Measurements from ENCODE around the gene PIAS1.
"Not testable (repeated sequence)": the region's sequence is repeated elsewhere in the genome, so short reads cannot be mapped to it uniquely, and the experiment has no call there.

Gene PIAS1

GRCh38 chr15:68209735-68210408 is 155.8 kb downstream of the PIAS1 start:
- intact Hi-C loops (cut with DNase I), result loop anchor here (2.0 kb wide), 1 partner anchor 347 kb away; no protein-coding TSS in a partner anchor
- peak in 2 of 10 donors; percentile 67 to 68 for DNase-seq

DNA sequence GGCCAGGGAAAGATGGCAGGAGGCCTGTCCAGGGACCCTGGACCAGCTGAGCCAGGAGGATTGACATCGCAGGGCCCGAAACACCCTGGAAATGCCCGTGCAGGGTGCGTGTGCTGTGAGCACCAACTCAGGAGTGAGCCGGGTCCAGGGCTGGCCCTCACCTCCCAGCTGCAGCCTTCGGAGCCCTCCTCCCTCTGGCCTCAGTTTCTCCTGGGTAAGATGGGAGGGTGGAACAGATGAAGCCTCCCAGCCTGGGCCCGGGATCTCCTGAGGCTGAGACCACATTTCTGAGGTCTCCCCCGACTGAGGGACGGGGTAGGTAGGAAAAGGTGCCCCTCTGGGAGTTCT is 156.3 kb downstream of the PIAS1 start:
- intact Hi-C loops (cut with DNase I), result loop anchor here (2.0 kb wide), 1 partner anchor 348 kb away; no protein-coding TSS in a partner anchor
- peak in 2 of 10 donors; percentile 53 to 75 for DNase-seq

GRCh38 chr15:68210821-68211655 is 156.9 kb downstream of the PIAS1 start:
- intact Hi-C loops (cut with DNase I), result loop anchor here (2.0 kb wide), 1 partner anchor 348 kb away; no protein-coding TSS in a partner anchor
- peak; percentile 77 to 98 (median 86) for DNase-seq

DNA sequence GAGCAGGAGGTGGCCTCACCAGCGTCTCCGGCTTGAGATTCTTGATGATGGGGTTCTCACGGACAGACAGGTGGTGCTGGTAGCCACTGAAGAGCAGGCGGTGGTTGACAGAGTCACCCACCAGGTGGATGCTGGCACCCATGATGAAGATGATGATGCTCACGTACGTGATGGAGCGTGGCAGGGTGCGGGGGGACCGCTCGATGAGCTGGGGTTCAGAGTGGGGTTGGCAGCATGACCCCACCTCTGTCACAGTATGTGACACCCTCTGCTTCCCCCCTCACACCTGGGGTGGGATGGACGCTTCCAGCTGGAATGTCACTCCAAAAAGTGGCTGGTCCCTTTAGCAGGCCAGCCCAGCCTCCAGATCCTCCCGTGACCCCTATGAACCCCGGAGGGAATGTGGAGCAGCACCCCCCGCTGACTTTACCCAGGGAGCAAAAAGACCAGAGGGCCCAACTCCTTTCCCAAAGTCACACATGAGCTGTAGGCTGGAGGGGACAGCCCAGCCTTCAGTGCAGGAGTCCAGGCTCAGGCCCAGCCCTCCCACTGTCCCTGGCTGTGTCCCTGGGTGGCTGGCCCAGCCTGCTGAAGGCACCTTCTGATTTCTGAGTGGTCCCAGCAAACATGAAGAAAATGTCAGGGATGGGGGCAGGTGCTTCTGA is 157.7 kb downstream of the PIAS1 start:
- intact Hi-C loops (cut with DNase I), result loop anchor here (2.0 kb wide), 1 partner anchor 349 kb away; no protein-coding TSS in a partner anchor
- DNase-seq, result peak in 3 of 10 donors; percentile 31 to 65 (median 61)

GRCh38 chr15:68213491-68213845 is 159.4 kb downstream of the PIAS1 start:
- peak in 3 of 10 donors; percentile 47 to 80 (median 70) for DNase-seq
- intact Hi-C loops (cut with DNase I), result not testable (repeated sequence)

DNA sequence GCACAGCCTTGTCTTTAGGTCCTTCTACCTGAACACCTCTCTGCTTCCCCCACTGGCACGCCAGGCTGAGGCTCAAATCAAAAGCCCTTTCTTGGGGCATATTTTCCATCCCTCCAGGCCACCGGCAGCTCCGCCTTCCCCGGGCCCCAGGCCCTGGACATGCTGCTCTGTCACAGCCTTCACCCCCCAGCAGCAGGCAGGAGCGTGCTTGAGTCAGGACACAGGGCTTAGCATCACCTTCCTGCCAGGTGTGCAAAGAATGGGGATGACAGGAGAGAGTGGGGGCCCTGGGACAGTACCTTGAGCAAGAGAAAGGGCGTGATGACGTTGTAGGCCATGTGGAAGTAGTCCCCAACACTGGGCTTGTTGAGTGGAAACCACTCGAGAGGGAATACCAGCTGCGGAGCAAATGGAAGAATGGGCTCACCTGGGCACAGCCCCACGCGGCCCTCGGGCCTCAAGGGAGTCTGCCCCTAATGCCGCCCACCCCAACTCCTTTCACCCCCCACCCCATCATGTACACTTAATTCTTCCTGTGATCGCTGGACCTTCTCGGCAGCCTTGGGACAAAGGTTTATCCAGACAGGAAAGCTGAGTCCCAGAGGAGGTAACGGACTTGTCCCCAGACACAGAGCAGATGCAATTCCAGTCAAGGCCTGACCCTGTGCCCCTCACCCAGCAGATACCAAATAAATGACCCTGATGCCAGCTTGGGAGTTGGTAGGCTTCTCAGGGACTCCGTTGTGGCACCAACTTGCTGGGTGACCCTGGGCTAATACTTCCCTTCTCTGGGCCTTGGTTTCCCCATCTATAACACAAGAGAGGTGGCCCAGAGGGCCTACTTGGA is 160.1 kb downstream of the PIAS1 start:
- intact Hi-C loops (cut with DNase I), result no loop called here
- DNase-seq, result peak in 2 of 10 donors; percentile 18 to 69

- intact Hi-C loops (cut with DNase I), result no loop called here
- DNase-seq, result peak in 1 of 10 donors; percentile 29
These were observed 160.7 kb downstream of the PIAS1 start for GRCh38 chr15:68214838-68215254.

DNA sequence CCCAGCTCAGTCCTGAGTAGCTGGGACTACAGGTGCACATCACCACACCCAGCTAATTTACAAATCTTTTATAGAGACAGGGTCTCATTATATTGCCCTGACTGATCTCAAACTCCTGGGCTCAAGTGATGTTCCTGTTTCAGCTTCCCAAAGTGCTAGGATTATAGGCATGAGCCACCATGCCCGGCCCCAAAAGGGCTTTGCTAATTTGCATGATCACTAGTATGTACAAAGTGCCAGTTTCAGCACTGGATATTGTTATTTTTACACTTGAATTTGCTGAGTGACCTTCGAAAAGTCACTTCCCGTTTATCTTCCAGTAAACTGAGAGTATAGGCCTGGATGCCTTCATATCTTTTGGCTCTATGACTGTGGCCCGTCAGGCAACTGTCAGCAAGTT is 163.2 kb downstream of the PIAS1 start:
- intact Hi-C loops (cut with DNase I), result no loop called here
- DNase-seq, result peak in 1 of 10 donors; percentile 24

- intact Hi-C loops (cut with DNase I), result no loop called here
- peak in 1 of 10 donors; percentile 19 for DNase-seq
These were observed 164.2 kb downstream of the PIAS1 start for GRCh38 chr15:68218331-68218730.

GRCh38 chr15:68218847-68219798 is 165.0 kb downstream of the PIAS1 start:
- peak in 2 of 10 donors; percentile 19 to 21 for DNase-seq
- intact Hi-C loops (cut with DNase I), result no loop called here

GRCh38 chr15:68220489-68220888 is 166.4 kb downstream of the PIAS1 start:
- intact Hi-C loops (cut with DNase I), result no loop called here
- DNase-seq, result no peak

- intact Hi-C loops (cut with DNase I), result no loop called here
- no peak for DNase-seq
These were observed 166.9 kb downstream of the PIAS1 start for GRCh38 chr15:68220967-68221366.

DNA sequence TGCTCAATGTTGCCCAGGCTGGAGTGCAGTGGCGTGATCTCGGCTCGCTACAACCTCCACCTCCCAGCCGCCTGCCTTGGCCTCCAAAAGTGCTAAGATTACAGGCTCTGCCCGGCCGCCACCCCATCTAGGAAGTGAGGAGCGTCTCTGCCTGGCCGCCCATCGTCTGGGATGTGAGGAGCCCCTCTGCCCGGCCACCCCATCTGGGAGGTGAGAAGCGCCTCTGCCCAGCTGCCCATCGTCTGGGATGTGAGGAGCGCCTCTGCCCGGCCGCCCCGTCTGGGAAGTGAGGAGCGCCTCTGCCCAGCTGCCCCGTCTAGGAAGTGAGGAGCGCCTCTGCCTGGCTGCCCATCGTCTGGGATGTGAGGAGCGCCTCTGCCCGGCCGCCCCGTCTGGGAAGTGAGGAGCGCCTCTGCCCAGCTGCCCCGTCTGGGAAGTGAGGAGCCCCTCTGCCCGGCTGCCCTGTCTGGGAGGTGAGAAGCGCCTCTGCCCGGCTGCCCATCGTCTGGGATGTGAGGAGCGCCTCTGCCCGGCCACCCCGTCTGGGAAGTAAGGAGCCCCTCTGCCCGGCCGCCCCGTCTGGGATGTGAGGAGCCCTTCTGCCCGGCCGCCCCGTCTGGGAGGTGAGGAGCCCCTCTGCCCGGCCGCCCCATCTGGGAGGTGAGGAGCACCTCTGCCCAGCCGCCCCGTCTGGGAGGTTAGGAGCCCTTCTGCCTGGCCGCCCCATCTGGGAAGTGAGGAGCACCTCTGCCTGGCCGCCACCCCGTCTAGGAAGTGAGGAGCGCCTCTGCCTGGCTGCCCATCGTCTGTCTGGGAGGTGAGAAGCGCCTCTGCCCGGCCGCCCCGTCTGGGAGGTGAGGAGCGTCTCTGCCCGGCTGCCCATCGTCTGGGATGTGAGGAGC is 167.7 kb downstream of the PIAS1 start:
- intact Hi-C loops (cut with DNase I), result not testable (repeated sequence)
- peak in 3 of 10 donors; percentile 52 to 69 (median 64) for DNase-seq

DNA sequence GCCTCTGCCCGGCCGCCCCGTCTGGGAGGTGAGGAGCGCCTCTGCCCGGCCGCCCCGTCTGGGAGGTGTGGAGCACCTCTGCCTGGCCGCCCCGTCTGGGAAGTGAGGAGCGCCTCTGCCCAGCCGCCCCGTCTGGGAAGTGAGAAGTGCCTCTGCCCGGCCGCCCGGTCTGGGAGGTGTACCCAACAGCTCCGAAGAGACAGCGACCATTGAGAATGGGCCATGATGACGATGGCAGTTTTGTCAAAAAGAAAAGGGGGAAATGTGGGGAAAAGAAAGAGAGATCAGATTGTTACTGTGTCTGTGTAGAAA is 168.3 kb downstream of the PIAS1 start:
- intact Hi-C loops (cut with DNase I), result not testable (repeated sequence)

GRCh38 chr15:68223171-68223570 is 169.1 kb downstream of the PIAS1 start:
- peak in 1 of 10 donors; percentile 15 for DNase-seq
- intact Hi-C loops (cut with DNase I), result no loop called here

More for the DNA sequence above, 168.3 kb downstream of the PIAS1 start:
- peak in 2 of 10 donors; percentile 39 to 83 for DNase-seq

DNA sequence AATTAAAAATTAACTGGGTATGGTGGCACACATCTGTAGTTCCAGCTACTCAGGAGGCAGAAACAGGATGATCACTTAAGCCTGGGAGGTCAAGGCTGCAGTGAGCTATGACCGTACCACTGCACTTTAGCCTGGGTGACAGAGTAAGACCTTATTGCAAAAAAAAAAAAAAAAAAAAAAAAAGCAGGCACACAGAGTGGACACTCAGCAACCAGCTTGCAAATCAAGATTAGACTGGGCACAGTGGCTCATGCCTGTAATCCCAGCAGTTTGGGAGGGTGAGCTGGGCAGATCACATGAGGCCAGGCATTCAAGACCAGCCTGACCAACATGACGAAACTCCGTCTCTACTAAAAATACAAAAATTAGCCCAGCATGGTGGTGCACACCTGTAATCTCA is 170.0 kb downstream of the PIAS1 start:
- intact Hi-C loops (cut with DNase I), result no loop called here
- DNase-seq, result no peak

GRCh38 chr15:68224546-68225250 is 170.6 kb downstream of the PIAS1 start:
- DNase-seq, result no peak
- intact Hi-C loops (cut with DNase I), result no loop called here
